NCI-H82 (cell line): ENCODE results near the gene SNRPD2.
"Not testable (repeated sequence)": the region's sequence is repeated elsewhere in the genome, so short reads cannot be mapped to it uniquely, and the experiment has no call there.

ENCODE experiments used
- DNase-seq: peaks from one replicate; lab custom pipeline; 2025; lab: John Stamatoyannopoulos, UW

SNRPD2 gene

DNA sequence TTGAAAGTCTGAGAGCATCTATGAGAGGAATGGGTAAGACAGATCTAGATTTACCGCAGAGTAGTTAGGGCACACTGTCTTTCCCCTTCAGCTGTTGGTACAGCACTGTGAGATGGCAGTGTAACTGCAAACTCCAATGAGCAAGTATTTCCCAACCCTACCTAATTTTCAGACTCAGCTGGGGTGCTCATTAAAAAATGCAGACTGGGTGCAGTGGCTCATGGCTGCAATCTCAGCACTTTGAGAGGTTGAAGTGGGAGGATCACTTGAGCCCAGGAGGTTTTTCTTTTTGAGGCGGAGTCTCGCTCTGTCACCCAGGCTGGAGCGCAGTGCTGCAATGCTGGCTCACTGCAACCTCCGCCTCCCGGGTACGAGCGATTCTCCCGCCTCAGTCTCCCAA is 13.4 kb upstream of the SNRPD2 start:
- no peak for DNase-seq

DNA sequence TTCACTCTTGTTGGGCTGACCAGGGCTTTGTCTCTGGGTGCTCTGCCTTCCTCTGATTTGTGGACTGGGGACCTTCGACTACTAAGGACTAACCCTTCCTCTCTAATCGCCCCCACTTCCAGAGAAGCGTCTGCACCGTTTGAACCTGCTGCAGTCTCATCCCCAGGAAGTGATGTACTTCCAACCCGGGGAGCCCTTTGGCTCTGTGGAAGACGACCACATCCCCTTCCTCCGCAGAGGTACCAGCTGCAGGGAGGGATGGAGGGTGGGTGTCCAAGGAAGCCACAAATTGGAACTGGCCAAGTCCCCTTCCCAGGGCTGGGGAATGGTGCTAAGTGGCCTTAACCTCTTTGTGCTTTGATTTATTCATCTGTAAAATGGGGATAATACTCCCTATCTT is 9.9 kb upstream of the SNRPD2 start:
- DNase-seq: no peak

DNA sequence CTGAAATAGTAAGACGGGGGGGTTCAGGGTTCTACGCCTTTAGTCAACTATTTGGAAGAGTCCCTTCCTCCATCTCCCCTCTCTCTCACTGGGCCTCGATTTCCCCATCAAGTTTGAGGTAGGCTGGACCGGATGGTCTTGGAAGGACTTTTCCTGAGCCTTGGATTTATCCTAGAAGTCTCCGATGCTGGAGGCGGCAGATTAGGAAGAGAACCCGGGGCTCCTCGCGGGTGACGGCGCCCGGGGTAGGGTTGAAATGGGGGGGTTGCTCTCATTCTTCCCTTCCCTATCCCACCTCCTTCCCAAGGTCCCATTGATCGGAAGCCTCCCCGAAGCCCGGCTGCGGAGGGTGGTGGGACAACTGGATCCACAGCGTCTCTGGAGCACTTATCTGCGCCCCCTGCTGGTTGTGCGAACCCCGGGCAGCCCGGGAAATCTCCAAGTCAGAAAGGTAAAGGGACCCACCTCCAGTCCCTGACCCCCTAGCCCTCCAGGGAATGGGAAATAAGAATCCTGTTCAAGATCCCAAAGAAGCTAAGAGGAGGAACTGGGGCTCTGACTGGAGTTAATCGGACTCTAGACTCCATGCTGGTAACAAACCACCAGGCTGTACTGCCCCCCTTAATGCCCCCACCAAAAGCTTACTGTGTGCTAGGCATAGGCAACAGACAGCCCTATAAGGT is 1.5 kb upstream of the SNRPD2 start:
- peak; percentile 91 for DNase-seq

DNA sequence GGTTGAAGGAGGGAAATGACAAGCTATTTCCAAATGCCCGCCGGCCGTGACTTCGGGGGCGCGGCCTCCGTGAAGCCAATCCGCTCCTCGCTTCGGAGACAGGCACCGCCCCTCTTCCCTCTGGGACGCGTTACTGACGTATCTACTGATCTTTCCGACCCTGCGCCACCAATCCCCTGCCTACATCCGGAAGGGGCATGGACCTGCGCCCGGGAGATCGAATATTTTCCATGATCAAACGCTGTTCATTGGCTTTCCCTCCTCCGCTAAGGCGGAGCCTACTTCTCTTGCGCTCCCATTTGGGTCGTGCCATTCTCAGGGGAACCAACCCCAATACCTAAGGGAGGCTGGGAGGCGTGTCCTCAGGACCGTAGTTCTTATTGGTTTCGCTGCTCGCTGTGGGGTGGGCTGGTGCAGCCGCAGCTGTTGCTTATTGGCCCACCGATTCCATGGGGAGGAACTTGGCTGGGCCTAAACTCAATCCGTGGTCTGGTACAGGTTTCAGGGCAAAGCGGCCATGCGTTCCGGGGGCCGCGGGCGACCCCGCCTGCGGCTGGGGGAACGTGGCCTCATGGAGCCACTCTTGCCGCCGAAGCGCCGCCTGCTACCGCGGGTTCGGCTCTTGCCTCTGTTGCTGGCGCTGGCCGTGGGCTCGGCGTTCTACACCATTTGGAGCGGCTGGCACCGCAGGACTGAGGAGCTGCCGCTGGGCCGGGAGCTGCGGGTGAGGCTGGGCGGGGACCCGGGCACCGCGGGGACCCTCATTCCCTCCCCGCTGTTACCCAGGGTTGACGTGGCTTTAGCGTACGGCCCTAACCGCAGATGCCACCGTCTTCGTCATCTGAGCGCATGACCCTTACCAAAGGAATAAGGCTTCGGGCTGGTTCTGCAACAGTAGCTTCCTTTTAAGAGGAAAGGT is 693 bp upstream of the SNRPD2 start, which contains the start of gene QPCTL:
TSS of gene QPCTL (plus strand) at position 480 of the 919 bp plus-strand sequence. CDS start at position 518, 38 bp downstream.
- DNase-seq: peak; percentile 100

DNA sequence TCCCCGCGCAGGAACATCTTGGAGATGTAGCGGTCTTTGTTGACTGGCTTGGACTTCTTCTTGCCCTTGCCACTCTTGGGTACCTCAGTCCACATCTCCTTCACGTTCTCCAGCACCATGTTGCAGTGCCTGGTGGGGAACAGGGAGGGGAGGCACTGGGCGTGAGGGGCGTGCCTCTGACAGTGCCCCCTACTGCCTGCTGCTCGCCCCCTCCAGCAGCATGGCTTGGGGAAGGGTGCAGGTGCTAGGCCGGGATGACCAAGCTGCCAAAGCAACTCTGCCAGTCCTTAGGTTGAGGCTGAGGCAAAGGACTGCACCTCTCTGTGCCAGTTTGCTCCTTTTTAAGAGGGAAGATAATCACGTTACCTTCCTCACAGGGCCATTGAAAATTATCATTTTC is 4.2 kb downstream of the SNRPD2 start:
- DNase-seq: no peak

DNA sequence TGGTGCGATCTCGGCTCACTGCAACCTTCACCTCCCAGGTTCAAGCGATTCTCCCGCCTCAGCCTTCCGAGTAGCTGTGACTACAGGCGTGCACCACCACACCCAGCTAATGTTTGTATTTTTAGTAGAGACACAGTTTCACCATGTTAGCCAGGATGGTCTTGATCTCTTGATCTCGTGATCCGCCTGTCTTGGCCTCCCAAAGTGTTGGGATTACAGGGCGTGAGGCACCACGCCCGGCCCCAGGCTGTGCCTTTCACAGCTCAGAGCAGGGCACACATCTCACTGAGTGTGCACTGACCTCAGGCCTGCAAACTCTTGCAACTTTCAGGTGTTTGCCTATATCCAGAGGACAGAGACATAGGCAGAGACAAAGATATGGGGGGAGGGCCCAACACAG is 6.7 kb downstream of the SNRPD2 start:
- not testable (repeated sequence) for DNase-seq

DNA sequence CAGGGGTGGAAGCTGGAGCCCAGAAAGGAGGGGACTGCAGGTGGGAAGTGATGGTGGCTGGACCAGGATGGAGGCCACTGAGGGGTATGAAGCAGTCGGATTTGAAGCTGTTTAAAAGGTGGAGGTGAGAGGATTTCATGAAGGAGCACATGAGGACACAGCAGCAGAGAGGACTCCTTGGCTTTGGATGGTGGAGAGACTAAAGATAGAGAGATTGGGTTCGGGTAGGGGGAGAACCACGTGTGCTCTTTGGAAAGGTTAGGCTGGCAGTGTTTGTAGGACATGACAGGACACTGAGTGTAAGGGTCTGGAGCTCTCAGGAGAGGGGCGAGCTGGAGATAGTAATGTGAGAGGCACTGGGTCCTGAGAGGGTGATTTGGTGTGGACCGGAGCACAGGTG is 8.8 kb downstream of the SNRPD2 start:
- DNase-seq: peak; percentile 26

DNA sequence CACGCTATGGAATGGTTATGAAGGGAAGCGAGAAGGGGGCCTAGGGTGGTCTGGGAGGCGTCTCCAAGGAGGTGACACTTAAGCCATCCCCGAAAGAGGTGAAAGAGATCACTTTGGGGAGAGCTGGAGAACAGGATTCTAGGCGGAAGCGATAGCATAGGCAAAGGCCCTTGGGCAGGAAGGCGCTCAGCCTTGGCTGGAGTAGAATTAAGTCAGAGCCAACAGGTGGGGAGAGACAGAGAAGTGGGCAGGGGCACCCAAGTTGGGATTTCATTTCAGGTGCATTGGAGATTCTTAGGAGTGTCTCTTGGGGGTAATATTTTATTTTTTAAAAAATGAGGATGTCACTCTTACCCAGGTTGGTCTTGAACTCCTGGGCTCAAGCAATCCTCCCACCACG is 9.6 kb downstream of the SNRPD2 start:
- DNase-seq: no peak

DNA sequence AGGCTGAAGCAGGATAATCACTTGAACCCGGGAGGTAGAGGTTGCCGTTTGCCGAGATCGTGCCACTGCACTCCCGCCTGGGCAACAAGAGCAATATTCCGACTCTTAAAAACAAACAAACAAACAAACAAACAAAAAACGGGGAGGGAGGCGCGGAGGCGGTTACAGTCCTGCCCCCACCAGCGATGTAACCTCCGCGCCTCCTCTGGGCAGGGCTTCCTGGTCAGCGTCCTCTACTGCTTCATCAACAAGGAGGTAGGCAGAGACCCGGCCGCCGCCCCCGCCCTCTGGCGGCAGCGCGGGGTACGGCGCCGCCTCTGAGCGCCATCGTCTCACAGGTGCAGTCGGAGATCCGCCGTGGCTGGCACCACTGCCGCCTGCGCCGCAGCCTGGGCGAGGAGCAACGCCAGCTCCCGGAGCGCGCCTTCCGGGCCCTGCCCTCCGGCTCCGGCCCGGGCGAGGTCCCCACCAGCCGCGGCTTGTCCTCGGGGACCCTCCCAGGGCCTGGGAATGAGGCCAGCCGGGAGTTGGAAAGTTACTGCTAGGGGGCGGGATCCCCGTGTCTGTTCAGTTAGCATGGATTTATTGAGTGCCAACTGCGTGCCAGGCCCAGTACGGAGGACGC is 10.2 kb downstream of the SNRPD2 start:
- peak; percentile 85 for DNase-seq

DNA sequence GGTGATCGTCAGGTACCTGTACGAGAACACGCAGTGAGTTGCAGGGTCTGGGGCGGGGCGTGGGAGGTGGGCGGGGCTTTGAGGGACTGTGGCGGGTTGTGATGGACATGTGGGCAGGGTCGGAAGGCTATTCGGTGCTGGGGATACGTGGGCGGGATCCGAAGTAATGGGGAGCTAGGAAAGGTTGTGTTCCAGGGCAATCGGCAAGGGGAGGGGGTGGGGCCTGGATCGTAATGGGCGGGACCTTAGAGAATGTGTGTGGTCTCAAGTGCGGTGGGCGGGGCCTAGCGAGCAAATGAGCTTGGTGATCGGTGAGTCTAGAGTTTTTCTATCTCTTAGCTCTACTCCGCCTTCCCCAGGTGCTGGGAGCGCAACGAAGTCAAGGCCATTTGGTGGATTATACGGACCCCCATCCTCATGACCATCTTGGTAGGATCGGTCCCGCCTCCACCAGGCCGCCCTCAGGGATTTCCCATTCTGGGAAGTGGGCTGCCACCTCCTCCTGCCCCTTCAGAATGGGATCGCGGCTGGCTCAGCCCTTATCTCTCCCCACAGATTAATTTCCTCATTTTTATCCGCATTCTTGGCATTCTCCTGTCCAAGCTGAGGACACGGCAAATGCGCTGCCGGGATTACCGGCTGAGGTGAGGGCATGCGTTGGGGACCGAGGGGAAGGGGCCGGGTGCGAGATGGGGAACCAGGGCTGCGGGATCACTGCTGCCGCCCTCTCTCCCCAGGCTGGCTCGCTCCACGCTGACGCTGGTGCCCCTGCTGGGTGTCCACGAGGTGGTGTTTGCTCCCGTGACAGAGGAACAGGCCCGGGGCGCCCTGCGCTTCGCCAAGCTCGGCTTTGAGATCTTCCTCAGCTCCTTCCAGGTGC is 14.2 kb downstream of the SNRPD2 start:
- DNase-seq: peak; percentile 51

DNA sequence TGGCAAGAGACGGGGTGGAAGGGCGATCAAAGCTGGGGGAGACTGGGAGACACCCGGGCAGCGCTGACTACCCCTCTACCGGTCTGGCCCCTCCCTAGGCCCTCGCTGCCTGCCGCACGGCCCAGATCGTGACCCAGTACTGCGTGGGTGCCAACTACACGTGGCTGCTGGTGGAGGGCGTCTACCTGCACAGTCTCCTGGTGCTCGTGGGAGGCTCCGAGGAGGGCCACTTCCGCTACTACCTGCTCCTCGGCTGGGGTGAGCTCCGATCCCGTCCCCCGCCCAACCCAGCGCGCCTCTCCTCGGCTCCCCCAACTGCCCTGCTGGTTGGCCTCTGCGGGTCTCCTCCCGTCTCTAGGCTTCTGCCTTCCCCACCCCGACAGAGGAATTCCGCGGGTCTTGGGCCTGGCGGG is 14.9 kb downstream of the SNRPD2 start:
- DNase-seq: no peak

DNA sequence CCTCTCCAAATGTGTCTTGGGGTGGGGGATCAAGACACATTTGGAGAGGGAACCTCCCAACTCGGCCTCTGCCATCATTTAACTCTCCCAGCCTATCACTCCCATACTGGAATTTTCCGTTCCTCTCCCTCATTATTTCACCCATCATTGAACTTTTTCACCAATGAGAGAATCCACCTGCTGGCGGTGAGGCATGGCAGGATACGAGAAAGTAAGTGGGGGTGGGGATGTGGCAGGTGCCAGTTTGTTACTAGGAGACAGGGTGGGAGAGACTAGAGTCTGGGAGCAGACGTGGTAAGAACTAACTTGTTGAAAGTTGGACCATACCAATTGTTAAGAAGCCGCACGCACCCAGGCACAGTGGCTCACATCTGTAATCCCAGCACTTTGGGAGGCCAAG is 16.8 kb downstream of the SNRPD2 start:
- no peak for DNase-seq

DNA sequence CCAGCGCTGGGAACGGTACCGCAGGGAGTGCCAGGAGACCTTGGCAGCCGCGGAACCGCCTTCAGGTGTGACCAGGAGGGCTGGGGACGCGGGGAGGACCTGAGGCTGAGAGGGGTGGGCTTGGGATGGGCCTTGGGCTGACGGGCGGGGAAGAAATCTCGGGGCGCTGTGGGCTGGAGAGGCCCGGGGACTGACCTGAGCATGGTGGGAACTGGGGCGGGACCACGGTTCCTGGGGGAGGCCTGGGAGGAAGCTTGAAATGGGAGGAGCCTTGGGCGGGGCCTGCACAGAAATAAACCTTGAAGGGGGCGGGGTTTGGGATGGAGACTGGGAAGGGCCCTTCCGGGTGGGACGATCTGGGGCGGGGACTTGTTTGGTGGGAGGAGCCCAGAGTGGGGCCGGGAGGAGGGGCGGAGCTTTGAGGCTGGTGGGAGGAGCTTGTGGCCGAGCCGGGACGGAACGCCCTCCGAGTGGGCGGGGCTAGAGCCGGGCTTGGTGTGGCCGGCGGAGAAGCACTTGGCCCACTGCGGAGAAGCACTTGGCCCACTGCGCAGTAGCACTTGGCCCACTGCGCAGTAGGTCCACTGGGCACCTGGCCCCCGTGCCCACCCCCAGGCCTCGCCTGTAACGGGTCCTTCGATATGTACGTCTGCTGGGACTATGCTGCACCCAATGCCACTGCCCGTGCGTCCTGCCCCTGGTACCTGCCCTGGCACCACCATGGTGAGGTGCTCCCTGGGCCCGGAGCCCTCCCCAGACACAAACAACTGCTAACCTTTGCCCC is 20.9 kb downstream of the SNRPD2 start:
- peak; percentile 88 for DNase-seq

DNA sequence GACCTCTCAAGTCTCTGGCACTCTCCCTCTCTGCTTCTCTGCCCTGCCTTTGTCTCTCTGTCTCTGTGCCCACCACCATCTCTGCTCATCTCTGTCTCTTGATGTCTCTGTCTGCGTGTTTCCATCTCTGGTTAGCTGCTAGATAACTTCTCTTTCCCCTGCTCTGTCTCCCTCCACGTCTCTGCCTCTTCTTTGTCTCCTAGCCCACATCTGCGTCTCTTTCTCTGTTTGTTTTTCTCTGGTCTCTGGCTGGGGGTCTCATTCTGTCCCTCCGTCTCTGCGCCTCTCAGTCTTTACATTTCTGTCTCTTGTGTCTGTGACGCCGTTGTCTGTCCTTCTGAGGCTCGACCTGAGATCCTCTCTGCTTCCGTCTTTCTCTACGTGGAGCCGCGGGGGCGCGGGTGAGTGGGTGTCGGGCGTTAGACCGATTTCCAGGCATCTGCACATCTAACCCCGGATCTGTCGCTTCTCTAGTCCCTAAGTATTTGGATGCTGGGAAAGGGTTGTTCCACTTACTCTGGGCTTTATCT is 23.3 kb downstream of the SNRPD2 start:
- no peak for DNase-seq

DNA sequence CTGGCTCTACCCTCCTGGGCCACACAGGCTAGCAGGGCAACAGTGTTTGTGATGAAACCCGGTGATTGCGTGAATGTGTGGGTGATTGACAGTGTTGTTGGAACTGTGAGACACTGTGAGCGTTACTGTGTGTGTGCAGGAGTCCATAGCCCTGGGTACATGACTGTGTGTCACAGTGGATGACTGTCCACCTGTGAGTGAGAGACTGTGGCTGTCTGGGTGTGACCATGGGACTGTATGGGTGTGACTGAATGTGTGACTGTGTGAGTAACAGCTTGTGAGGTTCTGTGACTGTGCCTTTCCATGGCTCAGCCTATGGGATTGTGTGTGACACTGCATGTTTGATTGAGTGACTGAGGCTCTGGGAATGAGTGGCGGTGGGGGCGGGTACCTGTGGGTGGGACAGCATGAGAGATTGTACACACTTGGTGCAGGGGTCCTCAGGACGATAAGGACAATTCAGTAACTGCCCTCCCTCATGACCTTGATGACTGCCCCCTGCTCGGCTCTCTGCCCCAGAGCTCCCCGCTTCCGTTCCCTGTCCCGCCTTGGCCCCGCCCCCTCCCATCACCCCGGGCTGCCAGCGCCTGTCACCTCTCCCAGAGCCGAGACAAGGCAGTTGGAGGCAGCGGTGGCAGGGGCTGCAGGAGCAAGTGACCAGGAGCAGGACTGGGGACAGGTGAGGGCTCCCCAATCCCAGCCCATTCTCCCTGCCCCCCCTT is 24.0 kb downstream of the SNRPD2 start, which contains the start of gene GIPR:
TSS of gene GIPR (plus strand) at position 602 of the 722 bp plus-strand sequence. CDS start 1,300 bp downstream, outside the sequence.
- peak; percentile 93 for DNase-seq

DNA sequence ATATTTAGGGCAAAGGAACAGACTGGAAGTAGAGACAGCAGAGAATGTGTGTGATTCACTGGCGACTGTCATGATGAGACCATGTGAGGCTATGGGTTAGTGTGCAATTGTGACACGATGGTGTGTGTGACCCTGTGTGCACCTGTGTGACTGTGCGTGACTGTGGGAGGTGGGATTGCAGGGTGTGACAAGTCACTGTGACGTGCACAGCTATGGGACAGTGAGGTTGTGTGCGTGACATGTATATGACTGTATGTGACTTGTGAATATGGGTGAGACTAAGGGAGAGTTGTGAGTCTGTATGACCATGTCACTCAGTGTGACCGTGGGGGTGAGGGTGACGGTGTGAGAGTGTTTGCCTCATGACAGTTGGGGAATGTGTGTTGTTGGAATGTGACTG is 27.2 kb downstream of the SNRPD2 start:
- no peak for DNase-seq

DNA sequence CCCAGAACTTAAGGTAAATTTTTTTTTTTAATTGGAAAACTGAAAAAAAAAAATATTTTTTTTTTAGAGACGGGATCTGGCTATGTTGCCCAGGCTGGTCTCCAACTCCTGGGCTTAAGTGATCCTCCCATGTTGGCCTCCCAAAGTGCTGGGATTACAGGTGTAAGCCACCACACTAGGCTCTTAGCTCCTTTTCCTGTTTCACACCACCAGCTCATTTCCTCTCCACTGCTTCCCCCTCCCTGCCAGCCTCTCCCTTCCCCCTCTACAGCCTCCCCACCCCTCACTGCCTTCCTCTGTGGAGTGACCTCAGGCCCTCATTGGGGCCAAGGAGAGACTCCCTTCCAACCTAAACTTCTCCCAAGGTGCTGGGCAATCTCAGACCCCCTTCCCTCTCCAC is 28.0 kb downstream of the SNRPD2 start:
- DNase-seq: peak; percentile 52

DNA sequence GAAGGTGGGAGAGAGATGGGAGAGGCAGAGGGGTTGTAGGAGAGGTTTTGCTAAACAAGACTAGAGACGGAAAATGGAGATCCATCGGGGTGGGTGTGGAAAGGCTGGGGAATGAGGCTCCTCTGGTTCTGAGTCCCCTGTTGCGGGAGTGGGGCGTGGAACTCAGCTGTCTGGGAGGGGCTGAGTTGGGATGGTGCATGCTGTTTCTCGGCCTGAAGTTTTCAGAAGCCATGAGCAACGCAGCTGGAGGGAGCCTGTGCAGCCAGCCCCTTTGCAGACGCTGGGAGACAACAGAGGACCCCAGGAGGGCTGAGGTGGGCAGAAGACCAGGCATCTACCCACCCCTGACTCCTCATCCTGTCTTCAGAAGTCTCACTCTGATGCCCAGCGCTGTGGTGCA is 31.1 kb downstream of the SNRPD2 start:
- DNase-seq: peak; percentile 25

DNA sequence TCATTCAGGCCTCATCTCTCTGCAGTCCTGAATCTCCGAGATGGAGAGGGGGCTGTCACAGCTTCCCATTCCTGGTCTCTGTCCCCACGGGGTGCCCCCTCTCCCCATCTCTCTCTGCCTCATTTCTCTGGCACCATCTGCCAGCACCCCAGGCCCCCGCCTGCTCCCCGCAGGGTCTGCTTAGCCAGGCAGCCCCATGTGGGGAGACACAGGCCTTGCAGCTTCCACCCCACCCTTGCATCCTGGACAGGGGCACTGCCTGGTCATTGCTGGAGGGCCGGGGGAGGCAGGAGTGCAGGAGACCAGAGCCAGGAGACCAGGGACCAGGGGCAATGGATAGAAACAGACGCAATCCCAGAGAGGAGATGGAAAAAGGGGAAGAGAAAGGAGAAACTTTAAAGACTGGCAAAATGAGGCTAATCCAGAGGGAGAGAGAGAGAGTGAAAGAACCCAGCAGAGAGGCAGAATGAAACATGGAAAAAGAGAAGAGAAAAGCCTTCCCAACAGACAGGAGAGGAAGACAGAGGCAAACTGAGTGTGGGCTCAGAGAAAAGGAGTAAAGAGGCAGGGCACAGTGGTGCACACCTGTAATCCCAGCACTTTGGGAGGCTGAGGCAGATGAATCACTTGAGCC is 32.5 kb downstream of the SNRPD2 start:
- peak; percentile 25 for DNase-seq
